NCI-H524 (cell line): ENCODE measurements around the gene CKAP4.

Experiments used
- DNase-seq, 2 experiments: peaks; one replicate each; lab custom pipeline; 2025; lab: John Stamatoyannopoulos, UW

CKAP4 gene

GRCh38 chr12:106195621-106196027, 52.2 kb downstream of the CKAP4 start:
- DNase-seq: no peak

DNA sequence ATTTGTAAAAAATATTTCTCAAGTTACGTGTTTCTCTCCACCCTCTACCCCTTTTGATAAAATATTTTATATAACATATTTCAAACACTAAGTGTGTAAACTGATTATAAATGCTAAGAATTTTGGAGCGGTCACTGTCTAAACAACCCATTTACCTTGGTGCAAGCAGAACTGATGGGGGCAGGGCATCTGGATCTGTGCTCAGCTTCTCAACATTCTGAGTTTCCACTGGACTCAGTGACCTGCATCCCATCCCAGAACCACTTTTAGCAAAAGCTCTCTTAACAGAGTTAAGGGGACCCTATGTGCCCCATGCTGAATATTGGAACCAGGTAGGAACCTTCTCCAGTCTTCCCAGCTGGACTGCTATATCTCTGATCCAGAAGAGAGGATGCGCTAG, 53.5 kb downstream of the CKAP4 start:
- no peak for DNase-seq

DNA sequence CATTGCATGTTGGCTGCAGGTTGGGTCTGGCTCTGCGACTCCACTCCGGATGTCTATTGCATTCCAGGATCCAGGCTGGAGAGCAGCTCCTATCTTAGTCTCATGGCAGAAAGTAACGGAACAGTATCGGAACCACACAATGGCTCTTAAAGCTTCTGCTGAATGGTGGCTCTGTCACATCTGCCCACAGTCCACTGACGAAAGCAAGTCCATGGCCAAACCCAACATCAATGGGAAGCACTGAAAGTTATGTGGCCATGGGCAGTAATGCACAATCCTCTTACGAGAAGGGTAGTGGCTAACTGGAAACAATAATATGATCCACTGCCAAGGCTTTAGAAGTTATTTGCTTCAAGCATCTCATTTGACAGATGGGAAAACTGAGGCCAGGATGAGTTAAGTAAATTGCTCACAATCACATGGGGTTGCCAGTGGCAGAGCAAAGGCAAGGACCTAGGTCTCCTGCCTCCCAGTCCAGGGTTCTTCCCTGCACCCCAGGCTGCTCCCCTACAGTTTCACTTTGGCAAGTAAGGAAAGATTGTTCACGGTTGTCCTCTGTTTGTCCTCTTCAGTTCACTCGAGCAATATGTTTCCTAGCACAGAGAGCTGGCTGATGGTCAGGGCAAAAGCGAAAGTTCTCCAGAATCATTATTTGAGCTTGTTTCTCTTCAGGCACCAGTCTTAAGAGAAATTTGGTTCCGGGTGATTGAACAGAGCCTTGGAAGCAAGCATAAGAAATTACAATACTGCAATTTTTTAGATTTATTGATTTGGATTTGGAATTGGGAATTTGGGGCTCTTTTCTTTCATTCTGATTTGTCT, 54.2 kb downstream of the CKAP4 start:
- DNase-seq: no peak

DNA sequence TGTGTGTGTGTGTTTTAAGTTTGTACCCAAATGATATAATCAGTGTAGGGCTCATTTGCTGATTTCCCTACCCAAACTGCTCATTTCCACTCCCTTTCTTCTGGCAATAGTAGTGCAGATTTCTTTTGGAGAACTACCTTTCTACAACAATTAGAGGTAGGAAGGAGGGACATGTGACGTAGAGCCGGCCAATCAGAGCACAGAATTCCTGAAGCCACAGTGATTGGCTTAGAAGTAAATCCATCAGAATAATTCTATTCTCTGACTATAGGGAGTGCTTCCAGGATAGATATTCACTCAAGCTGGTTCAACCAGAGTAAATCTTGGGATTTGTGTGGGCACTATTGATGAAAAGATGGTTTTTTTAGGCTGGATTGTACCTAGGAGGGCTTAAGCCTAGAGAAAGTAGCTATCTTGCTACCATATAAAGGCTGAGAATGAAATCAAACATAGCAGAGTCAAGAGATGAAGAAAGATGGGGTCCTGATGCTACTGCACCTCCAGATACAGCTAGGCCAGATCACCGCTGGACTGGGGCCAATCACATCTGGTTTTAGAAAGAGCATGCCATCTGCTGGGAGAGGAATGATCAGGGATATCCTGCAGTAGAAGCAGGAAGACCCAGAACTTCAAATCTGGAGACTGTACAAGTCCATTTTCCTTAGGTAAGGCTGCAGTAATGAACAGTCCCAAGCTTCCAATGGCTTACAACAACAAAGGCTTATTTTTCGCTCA, 55.0 kb downstream of the CKAP4 start:
- DNase-seq: no peak

DNA sequence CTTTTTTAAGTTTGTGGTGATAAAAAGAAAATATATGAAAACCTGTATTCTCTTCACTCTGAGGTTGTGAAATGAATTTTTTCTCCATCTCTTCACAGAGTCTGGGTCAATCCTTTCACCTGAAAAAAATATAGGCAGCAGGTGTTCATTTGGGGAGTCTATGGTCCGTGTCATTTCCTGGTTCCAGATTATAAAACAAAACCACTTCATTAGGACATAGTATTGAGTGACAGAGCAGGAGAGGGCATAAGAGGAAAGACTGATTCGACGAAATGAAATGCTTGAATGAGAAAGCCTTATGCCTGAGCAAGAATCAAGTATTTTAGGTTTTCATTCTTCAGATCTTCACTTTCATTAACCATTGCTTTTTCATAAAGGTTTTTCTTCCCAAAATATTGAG, 57.2 kb downstream of the CKAP4 start:
- peak; percentile 52 to 71 for DNase-seq

DNA sequence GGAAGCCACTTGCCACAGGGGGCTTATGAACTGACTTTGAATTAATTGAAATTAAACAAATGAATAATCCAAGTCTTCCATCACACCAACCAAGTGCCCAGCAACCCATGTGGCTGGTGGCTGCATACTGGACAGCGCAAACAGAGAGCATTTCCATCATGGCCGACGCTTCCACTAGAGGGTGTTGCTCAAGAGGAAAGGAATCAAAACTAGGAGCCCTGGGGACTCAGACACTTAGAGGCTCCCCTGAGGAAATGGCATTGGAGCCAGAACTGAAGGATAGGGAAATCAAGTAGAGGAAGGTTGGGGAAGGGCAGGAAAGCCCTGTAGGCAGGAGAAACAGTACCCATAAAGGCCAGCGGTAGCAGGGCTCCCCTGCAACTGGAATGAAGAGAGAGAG, 58.5 kb downstream of the CKAP4 start:
- peak in 1 of 2 experiments; percentile 29 for DNase-seq

DNA sequence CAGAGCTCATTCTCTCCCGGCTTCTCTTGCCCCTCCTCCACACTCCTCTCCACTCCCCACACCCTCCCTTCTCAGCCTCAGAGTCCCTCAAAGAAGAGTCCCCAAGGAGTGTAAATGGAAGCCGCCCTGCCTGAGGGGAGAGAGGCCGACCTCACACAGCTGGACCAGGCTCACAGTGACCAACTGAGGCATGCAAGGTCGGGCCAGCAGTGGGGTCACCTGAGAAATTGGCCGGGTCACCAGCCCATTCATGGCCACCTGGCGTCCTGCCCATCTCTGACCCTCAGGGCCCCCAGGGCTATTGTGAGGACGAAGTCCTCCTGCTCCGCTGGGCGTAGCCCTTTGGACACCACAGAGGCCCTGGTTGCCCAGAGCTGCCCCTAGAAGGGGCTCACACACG, 59.6 kb downstream of the CKAP4 start:
- DNase-seq: no peak
